GM12892 (cell line): ENCODE results near the gene UBE2F.

Experiments
- POLR2A ChIP-seq: IDR thresholded peaks from 2 replicates; pipeline ENCODE4 v1.6.1; 2011; ENCODE audit warnings: low read depth, low read length, control low read depth
- POLR2AphosphoS5 ChIP-seq: IDR thresholded peaks from 2 replicates; pipeline ENCODE4 v1.6.1; 2011; ENCODE audit warnings: low read depth, low read length, control low read depth
- TAF1 ChIP-seq: IDR thresholded peaks from 2 replicates; pipeline ENCODE4 v1.6.1; 2011; ENCODE audit warnings: low read depth, mild to moderate bottlenecking, control low read depth, low read length, borderline replicate concordance

- TF ChIP-seq TAF1: no peak
- no peak for TF ChIP-seq POLR2A
- no peak for TF ChIP-seq POLR2AphosphoS5
Observed at GRCh38 chr2:237917696-237918374, 49.0 kb upstream of the UBE2F start.
